Activated B cell treated with CpG ODN at 0.5 μM for 24 hours (primary cell): ENCODE results near the gene CADM2. TPM values are rescaled to one million over a fixed set of nuclear protein-coding genes. Genes with fewer than 3 reads are reported as not detected.
"Not testable (repeated sequence)": the region's sequence is repeated elsewhere in the genome, so short reads cannot be mapped to it uniquely, and the experiment has no call there.

Experiments
- ATAC-seq: fragments of 200-7000 bp; cut with Tn5 transposase; one replicate; pipeline ENCODE4 v1.10.0; 2021; ENCODE audit warnings: low read depth, mild to moderate bottlenecking, moderate library complexity
- CTCF ChIA-PET: fragments of 350-600 bp; sonication (Branson Sonifier 250); formaldehyde crosslinking; loops from one replicate; lab custom pipeline; 2021; ENCODE audit warnings: antibody characterized with exemption; lab: Charles Lee
- POLR2A ChIA-PET: fragments of 350-600 bp; sonication (Branson Sonifier 250); formaldehyde crosslinking; loops from one replicate; lab custom pipeline; 2021; ENCODE audit warnings: antibody characterized with exemption; lab: Charles Lee
- DNase-seq: peaks from one replicate; pipeline ENCODE4 v3.0.0; 2022
- H3K27ac Mint-ChIP-seq: one replicate; pipeline ENCODE4 v1.8.0; 2020; ENCODE audit warnings: mixed read lengths
- H3K27me3 Mint-ChIP-seq: one replicate; pipeline ENCODE4 v1.8.0; 2021; ENCODE audit warnings: mixed read lengths
- H3K36me3 Mint-ChIP-seq: one replicate; pipeline ENCODE4 v1.8.0; 2021; ENCODE audit warnings: low read depth, mixed read lengths
- H3K4me1 Mint-ChIP-seq: one replicate; pipeline ENCODE4 v1.8.0; 2021; ENCODE audit warnings: mixed read lengths
- H3K4me3 Mint-ChIP-seq: one replicate; pipeline ENCODE4 v1.8.0; 2020; ENCODE audit warnings: mild to moderate bottlenecking, mixed read lengths
- H3K9me3 Mint-ChIP-seq: one replicate; pipeline ENCODE4 v1.8.0; 2020; ENCODE audit warnings: mixed read lengths
- CTCF ChIP-seq: fragments of 200-600 bp; IDR thresholded peaks from one replicate; pipeline ENCODE4 v1.8.0; 2022; ENCODE audit warnings: antibody characterized with exemption, mild to moderate bottlenecking
- intact Hi-C: fragments of 100-400 bp; cut with micrococcal nuclease; formaldehyde crosslinking; loops from one replicate; pipeline ENCODE4 v1.15.1; 2024
- total RNA-seq: library from RNA; stranded (reverse); gene quantifications from 2 replicates; pipeline ENCODE4 v1.2.3, GENCODE V29; 2022

Gene CADM2
- not detected in 2 replicates for total RNA-seq

GRCh38 chr3:84958495-84959469, at the start of gene CADM2:
TSS of gene CADM2 (plus strand) at chr3:84958989.
- Mint-ChIP-seq H3K27ac (no peak within 1 kb of the TSS), H3K4me3 (peak within 1 kb of the TSS; percentile 73), H3K36me3 (no peaks in the 10 kb centered on the region), H3K4me1 (peaks cover 19% of the 10 kb centered on the region), H3K27me3 (peaks cover 34% of the 10 kb centered on the region), H3K9me3 (peaks cover 6% of the 10 kb centered on the region)
- TF ChIP-seq CTCF: no peak
- POLR2A ChIA-PET: no interaction called here
- CTCF ChIA-PET: no interaction called here
- intact Hi-C loops: no loop called here
- ATAC-seq: peak; percentile 94
- DNase-seq: peak; percentile 23

GRCh38 chr3:84918592-84918991, 40.2 kb upstream of the CADM2 start:
- H3K4me1 Mint-ChIP-seq, H3K4me3 Mint-ChIP-seq, H3K36me3 Mint-ChIP-seq, DNase-seq, intact Hi-C loops, POLR2A ChIA-PET, CTCF ChIA-PET, H3K27me3 Mint-ChIP-seq, H3K27ac Mint-ChIP-seq, ATAC-seq: not testable (repeated sequence)
- H3K9me3 Mint-ChIP-seq: peaks cover 19% of the 10 kb centered on the region

DNA sequence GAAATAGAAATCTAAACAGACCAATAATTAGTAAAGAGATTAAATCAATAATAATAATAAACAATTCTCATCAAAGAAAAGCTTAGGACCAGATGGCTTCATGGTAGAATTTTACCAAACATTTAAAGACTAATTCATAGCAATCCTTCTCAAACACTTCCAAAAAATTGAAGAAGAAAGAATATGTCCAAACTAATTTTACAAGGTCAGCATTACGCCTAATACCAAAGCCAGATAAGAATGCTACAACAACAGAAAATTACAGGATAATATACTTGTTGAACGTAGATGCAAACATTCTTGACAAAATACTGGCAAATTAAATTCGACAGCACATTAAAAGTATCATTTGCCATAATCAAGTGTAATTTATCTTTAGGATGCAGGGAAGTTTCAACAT, 36.1 kb upstream of the CADM2 start:
- ATAC-seq (no peak), DNase-seq (no peak)
- ChIA-PET POLR2A (no interaction called here), CTCF (no interaction called here)
- no peaks in the 10 kb centered on the region for H3K4me1 Mint-ChIP-seq
- no peak overlapping the region for H3K27ac Mint-ChIP-seq
- TF ChIP-seq CTCF: no peak
- H3K27me3 Mint-ChIP-seq: no peaks in the 10 kb centered on the region
- no peak overlapping the region for H3K4me3 Mint-ChIP-seq
- intact Hi-C loops: no loop called here
- peaks cover 9% of the 10 kb centered on the region for H3K9me3 Mint-ChIP-seq
- H3K36me3 Mint-ChIP-seq: no peaks in the 10 kb centered on the region

GRCh38 chr3:84925571-84925970, 33.2 kb upstream of the CADM2 start:
- TF ChIP-seq CTCF: no peak
- CTCF ChIA-PET: no interaction called here

DNA sequence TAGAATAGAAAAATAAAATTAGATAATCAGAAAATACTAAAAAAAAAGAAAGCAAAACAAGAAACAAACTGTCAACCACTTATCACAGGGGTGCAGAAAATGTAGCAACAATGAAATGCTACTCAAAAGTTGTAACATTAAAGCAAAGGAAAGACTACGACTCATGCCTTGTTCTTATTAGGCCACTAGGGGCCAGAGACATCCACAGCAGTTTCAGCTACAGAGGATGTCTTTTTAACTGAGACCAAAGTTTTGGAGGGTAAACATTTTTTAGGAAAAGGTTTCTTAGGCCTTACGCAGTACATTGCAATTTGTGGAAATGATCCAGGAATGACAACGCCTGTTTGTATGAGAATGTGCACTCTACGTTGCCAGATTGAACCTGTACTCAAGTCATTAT, 15.4 kb upstream of the CADM2 start:
- H3K4me1 Mint-ChIP-seq: no peaks in the 10 kb centered on the region
- no peak overlapping the region for H3K27ac Mint-ChIP-seq
- intact Hi-C loops: no loop called here
- CTCF ChIA-PET: no interaction called here
- TF ChIP-seq CTCF: no peak
- POLR2A ChIA-PET: no interaction called here
- no peaks in the 10 kb centered on the region for H3K27me3 Mint-ChIP-seq
- peaks cover 8% of the 10 kb centered on the region for H3K9me3 Mint-ChIP-seq
- DNase-seq: no peak
- ATAC-seq: no peak
- no peak overlapping the region for H3K4me3 Mint-ChIP-seq
- no peaks in the 10 kb centered on the region for H3K36me3 Mint-ChIP-seq

More at GRCh38 chr3:84925571-84925970, 33.2 kb upstream of the CADM2 start:
- peaks cover 9% of the 10 kb centered on the region for H3K9me3 Mint-ChIP-seq
- no peaks in the 10 kb centered on the region for H3K27me3 Mint-ChIP-seq
- H3K27ac Mint-ChIP-seq: no peak overlapping the region
- POLR2A ChIA-PET: no interaction called here
- H3K4me3 Mint-ChIP-seq: no peak overlapping the region
- no peak for ATAC-seq
- no peaks in the 10 kb centered on the region for H3K4me1 Mint-ChIP-seq
- no peaks in the 10 kb centered on the region for H3K36me3 Mint-ChIP-seq
- no peak for DNase-seq
- intact Hi-C loops: no loop called here
